Cerebellar nuclear complex (tissue), 1 donor: ENCODE results near the gene LIX1L.
A peak's percentile ranks its signal among the peaks of the same experiment; 100 is the strongest.

Experiments used
- DNase-seq, 2 experiments: peaks; one replicate each; lab custom pipeline; 2025; lab: John Stamatoyannopoulos, UW

LIX1L gene

DNA sequence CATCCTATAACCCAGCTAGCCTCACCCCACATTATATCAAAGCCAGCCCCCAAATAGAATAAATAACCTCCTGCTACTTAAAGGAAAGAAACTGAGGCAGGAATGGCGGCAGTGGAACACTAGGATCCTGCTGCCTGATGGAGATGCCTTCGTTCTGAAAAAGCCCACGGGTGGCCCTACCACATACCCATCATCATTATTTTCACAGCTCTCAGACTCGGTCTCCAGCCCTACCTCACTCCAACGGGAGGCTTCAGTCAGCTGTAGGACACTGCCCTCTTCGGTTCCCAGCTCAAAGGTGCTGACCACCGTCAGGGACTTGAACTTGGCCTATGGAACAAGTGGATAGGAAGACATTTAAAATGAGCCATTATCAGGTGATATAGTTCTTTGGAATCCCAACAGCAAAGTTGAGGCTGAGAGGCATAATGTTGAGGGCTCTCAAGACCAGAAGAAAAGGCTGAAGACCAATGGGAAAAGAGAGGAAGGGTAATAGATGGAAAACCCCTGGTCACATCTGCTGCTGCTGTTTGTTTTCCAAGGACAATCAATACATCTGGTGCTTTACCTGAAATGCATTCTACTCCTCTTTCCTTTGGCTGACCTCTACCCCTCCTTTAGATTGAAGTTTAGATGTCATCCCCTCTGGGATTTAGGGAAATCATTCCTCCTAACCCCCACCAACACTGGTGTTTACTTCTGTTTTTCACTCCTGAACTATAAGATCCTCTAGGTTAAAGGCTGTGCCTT lies 64.3 kb downstream of the LIX1L start:
- DNase-seq = no peak

DNA sequence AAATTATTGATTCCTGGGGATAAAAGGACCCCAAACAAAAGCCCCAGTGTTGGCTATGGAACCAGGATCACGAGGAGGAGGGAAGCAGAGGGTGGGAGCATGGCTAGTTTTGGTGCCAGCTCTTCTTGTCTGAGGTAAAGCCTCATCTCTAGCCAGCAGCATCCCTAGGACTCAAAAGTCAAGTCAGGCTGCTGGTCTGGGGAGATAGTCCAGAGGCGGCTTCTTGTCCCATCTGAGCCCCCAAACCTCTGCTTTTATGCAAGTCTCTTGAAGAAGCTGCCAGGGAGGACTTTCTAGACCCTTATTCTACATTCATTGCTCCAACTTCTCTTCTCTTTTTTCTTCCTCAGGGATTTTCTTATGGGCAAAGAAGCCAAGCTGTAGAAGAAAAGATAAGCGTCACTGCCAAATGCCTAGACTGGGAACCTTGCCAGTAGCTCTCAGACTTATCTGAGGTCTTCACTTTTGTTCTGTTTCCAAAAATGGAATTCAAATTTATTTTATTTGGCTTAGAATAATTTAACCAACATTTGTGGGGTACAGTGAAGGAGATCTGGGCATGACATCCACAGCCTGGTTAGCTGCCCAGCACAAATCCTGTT lies 65.2 kb downstream of the LIX1L start:
- DNase-seq = no peak

DNA sequence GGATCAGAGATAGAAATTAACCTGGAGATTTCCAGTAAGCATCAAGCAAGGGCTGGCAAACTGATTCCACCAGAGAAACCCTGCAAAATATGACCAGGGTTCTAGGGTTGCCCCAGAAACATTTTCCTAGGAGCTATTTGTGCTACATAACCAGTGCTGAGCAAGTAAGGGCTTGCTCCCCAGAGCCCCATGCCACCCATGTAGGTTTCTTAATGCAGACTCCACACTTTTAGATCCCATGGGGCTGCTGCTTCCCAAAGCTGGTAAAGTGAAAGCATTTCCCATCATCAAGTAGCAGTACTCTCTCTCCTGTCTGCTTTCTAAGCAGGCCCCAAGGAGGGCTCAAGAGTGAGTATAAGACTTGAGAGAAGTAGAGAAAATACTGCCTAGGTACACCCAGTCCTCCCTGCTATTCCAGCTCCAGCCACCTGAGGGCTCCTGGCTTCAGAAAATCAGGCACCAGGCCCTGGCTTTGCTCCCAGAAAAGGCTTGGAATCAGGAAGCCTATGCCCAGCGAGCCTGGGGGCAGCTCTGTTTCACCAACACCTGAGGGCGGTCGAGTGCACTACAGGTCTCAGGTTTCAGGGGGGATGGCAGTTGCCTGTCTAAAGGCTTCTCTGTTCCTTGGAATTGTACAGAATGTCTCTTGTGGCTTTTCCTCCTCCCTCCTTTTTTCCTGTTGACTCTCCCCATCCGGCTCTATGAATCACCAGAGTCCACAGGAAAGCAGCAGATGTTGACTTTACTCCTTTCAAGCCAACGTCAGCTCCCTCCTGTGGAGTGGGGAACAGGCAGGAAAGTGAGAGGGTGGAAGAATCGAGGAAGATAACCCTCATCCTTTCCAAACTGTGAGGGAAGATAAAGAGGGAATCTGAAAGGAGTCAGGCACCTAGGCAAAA lies 66.0 kb downstream of the LIX1L start:
- peak; percentile 75 to 91 for DNase-seq

DNA sequence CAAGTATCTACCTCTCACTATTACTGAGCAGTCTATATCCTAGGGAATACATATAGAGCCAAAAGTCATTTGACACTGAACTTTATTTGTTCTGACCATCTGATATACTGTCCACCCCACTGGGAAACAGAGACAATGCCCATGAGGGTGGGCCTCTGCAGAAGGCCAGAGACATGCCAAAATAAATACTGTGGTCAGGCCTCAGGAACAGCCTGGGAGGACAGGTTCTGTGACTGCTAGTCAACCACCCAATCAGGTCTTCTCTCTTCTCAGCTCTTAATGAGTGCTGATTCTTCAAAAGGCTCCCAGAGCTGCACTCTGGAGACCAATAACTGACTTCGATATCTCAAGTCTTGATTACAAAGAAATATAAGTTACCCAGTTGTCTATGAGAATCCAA lies 66.7 kb downstream of the LIX1L start:
- no peak for DNase-seq

DNA sequence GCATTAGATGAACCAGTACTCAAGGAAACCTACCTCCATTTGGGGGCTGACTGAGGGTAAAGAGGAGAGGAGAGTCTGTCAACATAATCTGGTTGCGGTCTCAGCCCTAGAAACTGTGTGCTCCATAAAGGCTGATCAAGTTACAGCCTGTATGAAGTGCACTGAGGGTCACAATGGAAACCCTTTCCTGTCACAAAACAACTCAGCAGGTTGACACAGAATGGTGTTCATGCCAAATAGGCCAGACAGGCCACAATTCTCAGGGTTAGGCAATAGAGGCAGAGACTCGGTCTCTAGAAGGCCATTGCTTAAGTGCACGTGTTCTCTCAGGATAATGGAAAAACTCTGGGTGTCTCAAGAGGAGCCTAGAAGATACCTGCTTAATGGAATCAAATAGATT lies 68.1 kb downstream of the LIX1L start:
- DNase-seq = no peak

DNA sequence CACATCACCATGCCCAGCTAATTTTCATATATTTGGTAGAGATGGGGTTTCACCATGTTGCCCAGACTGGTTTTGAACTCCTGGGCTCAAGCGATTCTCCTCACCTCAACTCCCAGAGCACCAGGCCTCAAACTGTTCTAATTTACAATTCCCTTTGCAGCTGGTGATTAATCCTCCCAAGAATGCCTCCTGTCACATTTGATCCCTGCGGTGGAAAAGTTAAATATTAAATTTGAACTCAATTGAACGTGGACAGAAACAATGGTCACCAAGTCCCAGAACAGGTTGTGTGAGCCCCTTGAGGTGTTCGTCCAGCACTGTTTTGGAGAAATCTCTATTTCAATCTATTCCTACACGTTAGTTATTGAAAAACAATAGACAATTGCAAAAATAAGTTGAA lies 70.2 kb downstream of the LIX1L start:
- DNase-seq = no peak

DNA sequence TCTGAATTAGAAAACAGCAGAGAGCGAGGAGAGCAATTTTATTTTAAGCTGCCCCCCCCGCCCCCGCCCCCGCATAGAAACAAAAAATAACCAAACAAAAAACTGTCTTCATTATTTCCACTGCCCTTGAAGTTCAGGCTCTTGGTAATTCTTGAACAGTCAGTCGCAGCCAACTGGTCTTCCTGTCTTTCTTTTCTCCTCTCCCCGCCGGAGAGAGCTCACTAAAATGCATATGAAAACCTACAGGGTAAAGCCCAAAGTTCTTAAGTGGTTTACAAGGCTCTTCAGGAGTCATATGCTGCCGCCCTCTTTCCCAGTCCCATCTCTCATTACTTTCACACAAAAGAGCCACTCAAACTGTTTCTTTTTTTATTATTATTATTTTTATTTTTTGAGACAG lies 71.0 kb downstream of the LIX1L start:
- DNase-seq = no peak

DNA sequence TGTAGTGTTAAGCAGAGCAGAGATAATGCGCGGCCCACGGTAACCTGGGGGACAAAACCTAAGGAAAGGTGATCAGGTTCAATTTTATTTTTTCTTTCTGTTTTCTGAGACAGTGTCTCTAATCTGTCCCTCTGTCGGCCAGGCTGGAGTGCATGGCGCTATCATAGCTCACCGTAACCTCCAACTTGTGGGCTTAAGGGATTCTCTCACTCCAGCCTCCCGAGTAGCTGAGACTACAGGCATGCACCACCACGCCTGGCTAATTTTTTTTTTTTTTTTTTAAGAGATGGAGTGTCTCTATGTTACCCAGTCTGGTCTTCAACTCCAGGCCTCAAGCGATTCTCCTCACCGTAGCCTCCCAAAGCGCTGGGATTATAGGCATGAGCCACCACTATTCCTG lies 71.4 kb downstream of the LIX1L start:
- DNase-seq = no peak

DNA sequence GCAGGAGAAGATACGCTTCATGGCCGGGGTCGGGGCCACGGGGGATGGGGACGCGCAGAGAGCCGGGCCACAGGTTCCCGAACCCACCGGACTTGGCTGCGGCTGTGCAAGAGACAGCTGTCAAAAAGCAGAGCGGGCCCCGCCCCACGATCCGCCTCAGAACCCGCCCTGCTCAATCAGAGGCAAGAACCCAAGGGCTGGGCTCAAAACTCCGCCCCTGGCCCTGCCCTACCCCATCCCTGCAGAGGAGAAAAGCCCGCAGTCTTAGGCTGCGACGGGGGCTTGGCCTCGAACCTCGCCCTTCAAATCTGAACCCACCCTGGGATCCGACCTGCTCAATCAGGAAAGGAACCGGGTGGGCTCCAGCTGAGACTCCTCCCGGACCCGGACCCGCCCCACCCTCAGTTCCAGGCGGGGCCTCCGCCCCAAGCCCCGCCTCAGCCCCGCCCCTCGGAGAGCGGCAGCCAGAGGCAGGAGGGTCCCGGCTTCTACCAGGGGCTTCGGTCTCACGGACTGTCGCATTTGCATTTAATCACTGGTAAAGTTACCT lies 72.0 kb downstream of the LIX1L start, which contains the start of gene ANKRD35:
TSS of gene ANKRD35 (minus strand) at position 129 of the 550 bp plus-strand sequence. CDS start at position 21, 108 bp downstream.
- DNase-seq = peak in 1 of 2 experiments; percentile 65

DNA sequence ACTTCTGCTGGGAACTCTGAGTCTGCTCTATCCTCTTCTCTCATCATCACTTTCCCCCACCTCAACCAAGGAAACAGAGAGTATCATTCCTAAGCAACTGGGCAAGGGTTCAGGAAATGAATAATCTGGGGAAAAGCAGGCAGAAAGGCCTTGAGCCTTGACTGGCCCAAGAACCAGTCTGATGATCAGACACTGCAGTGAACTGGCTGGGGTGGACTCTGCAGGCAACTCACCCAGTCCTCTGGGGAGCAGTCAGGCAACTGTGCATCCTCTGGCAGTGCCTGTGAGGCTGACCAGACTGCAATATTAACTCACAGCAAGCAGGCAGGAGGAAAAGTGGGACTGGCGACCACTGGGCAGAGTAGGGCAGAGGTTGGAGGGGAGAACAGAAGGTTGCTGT lies 73.1 kb downstream of the LIX1L start:
- no peak for DNase-seq
